Sigmoid colon (tissue), 4 donors: Measurements from ENCODE around the gene ZNF451.

Experiments
- CTCF ChIP-seq, 4 experiments: fragments of 450-650 bp in 3 of 4; fragments of 200-600 bp in 1 of 4; IDR thresholded peaks; one replicate each; pipeline ENCODE4 v1.5.1; 2016 to 2019; ENCODE audit warnings: antibody characterized with exemption in 4 of 4, mild to moderate bottlenecking in 3 of 4, moderate library complexity in 2 of 4
- EP300 ChIP-seq, 4 donors: sonication (generic); formaldehyde crosslinking; IDR thresholded peaks; one replicate each; pipeline ENCODE4 v1.6.1; 2017; ENCODE audit warnings: antibody characterized with exemption in 4 of 4
- POLR2A ChIP-seq, 2 donors: fragments of 450-650 bp; IDR thresholded peaks; one replicate each; pipeline ENCODE4 v1.6.1; 2016; ENCODE audit warnings: antibody characterized with exemption in 2 of 2, mild to moderate bottlenecking in 2 of 2, moderate library complexity in 2 of 2
- POLR2AphosphoS5 ChIP-seq, 4 donors: sonication (generic); formaldehyde crosslinking; IDR thresholded peaks; one replicate each; pipeline ENCODE4 v1.6.1; 2017; ENCODE audit warnings: antibody characterized with exemption in 4 of 4

GRCh38 chr6:57078531-57079207, 11.3 kb upstream of the ZNF451 start:
- TF ChIP-seq CTCF (IDR thresholded peaks at IDR 0.05) (no peak), POLR2A (IDR thresholded peaks at IDR 0.05) (no peak), POLR2AphosphoS5 (IDR thresholded peaks at IDR 0.05) (no peak), EP300 (IDR thresholded peaks at IDR 0.05) (no peak)
